GM23248 (cell line): Measurements from ENCODE around the gene TBL1X.

Experiments
- EZH2 ChIP-seq: fragments of 200-600 bp; sonication (generic); IDR thresholded peaks from 2 replicates; pipeline ENCODE4 v1.6.1; 2018; ENCODE audit warnings: antibody characterized with exemption, mild to moderate bottlenecking; ENCODE audit not compliant: insufficient read depth, poor library complexity, severe bottlenecking
- EZH2phosphoT487 ChIP-seq: fragments of 200-600 bp; sonication (generic); IDR thresholded peaks from 2 replicates; pipeline ENCODE4 v1.6.1; 2018; ENCODE audit warnings: antibody characterized with exemption, moderate library complexity, mild to moderate bottlenecking, low read depth; ENCODE audit not compliant: insufficient read depth

DNA sequence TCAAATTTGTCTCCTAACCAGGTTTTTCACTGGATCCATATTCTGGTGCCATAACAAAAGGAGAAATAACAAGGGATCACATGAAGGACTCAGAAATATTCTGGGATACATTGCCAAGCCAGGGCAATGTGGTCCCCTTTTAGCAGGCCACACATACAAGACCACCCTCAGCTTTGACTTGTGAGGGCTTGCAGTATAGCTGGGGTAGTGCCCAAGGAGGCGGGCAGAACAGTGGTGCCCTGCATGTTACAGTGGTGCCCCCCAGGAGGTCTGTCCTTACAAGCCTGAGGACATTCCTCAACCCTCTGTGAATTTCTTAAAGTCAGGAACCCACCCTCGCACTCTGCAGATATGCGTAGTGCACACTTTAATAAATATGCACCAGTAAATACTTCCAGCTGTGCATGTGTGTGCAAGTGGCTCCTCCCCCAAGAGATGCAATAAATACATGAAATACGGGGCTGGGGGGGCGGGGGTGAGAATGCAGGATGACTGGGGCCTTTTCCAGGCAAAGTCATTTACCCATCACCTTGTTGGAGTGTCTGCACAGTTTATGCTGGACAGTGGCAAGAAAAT, 34.4 kb upstream of the TBL1X start:
- TF ChIP-seq EZH2 = no peak
- TF ChIP-seq EZH2phosphoT487 = no peak
